RWPE2 (cell line): ENCODE results near the gene NR2F1.

ENCODE experiments used
- ATAC-seq: fragments of 200-7000 bp; cut with Tn5 transposase; 3 replicates; pipeline ENCODE4 v1.9.1; 2021; ENCODE audit warnings: low read depth
- DNase-seq: peaks from one replicate; pipeline ENCODE4 v3.0.0-alpha.2; 2020; ENCODE audit warnings: low spot score
- H3K27ac ChIP-seq: fragments of 450-650 bp; 2 replicates; pipeline ENCODE4 v1.5.1; 2017; ENCODE audit warnings: mild to moderate bottlenecking; ENCODE audit not compliant: poor library complexity, severe bottlenecking
- H3K27me3 ChIP-seq: fragments of 250-450 bp; sonication (Bioruptor Pico); 2 replicates; pipeline ENCODE4 v1.5.1; 2021; ENCODE audit warnings: mild to moderate bottlenecking, moderate library complexity; ENCODE audit not compliant: insufficient read depth, poor library complexity, severe bottlenecking
- H3K36me3 ChIP-seq: fragments of 250-450 bp; sonication (Bioruptor Pico); 2 replicates; pipeline ENCODE4 v1.5.1; 2020; ENCODE audit warnings: low read depth, mild to moderate bottlenecking, moderate library complexity
- H3K4me1 ChIP-seq: fragments of 250-450 bp; sonication (Bioruptor Pico); 2 replicates; pipeline ENCODE4 v1.5.1; 2021; ENCODE audit warnings: mild to moderate bottlenecking, moderate library complexity; ENCODE audit not compliant: insufficient read depth, poor library complexity, severe bottlenecking
- H3K4me3 ChIP-seq: fragments of 250-450 bp; sonication (Bioruptor Pico); 2 replicates; pipeline ENCODE4 v1.5.1; 2021; ENCODE audit warnings: mild to moderate bottlenecking, moderate library complexity; ENCODE audit not compliant: severe bottlenecking
- H3K9me3 ChIP-seq: fragments of 250-450 bp; sonication (Bioruptor Pico); 2 replicates; pipeline ENCODE4 v1.5.1; 2021; ENCODE audit warnings: mild to moderate bottlenecking, moderate library complexity; ENCODE audit not compliant: severe bottlenecking
- TF ChIP-seq, protein P1 (sequence below): fragments of 450-650 bp; IDR thresholded peaks from one replicate; pipeline ENCODE4 v1.5.1; 2017; ENCODE audit warnings: mild to moderate bottlenecking, moderate library complexity; ENCODE audit not compliant: poor library complexity, severe bottlenecking

Gene NR2F1

DNA sequence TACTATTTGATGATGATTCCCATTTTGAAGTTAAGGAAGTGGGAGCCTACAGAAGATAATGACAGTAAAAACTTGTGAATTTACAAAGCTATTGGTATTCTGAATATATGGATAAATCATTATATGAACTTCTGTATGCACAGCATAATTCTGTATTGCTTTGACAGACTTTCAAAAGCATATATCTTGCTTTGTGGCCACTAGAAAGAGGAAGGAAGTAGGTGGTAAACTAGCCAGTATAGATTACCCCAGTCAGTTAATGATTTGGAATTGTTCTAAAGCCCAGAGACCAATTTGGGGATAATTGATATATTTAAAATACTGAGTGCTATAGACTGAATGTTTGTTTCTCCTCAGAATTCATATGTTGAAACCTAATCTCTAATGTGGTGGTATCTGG is 53.0 kb downstream of the NR2F1 start:
- DNase-seq = no peak
- Histone ChIP-seq H3K27me3 (no peaks in the 10 kb centered on the region), H3K9me3 (no peaks in the 10 kb centered on the region), H3K36me3 (no peaks in the 10 kb centered on the region), H3K4me3 (no peak overlapping the region), H3K27ac (no peak overlapping the region), H3K4me1 (no peaks in the 10 kb centered on the region)
- TF ChIP-seq, protein P1, sequence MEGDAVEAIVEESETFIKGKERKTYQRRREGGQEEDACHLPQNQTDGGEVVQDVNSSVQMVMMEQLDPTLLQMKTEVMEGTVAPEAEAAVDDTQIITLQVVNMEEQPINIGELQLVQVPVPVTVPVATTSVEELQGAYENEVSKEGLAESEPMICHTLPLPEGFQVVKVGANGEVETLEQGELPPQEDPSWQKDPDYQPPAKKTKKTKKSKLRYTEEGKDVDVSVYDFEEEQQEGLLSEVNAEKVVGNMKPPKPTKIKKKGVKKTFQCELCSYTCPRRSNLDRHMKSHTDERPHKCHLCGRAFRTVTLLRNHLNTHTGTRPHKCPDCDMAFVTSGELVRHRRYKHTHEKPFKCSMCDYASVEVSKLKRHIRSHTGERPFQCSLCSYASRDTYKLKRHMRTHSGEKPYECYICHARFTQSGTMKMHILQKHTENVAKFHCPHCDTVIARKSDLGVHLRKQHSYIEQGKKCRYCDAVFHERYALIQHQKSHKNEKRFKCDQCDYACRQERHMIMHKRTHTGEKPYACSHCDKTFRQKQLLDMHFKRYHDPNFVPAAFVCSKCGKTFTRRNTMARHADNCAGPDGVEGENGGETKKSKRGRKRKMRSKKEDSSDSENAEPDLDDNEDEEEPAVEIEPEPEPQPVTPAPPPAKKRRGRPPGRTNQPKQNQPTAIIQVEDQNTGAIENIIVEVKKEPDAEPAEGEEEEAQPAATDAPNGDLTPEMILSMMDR = no peak
- ATAC-seq = no peak

DNA sequence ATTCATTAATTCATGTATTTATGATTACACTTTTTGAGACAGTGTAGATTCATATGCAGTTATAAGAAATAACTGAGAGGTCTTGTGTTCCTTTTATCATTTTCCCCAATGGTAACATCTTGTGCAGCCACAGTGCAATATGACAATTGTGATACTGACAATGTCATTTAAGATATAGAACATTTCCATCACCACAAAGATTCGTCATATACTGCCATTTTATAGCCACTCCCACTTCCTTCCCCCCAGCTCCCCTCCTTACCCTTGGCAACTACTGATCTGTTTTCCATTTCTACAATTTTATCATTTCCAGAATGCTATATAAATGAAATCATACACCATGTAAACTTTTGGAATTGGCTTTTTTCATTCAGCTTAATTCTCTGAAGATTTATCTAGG is 53.8 kb downstream of the NR2F1 start:
- Histone ChIP-seq H3K36me3 (no peaks in the 10 kb centered on the region), H3K27ac (no peak overlapping the region), H3K4me3 (no peak overlapping the region), H3K27me3 (no peaks in the 10 kb centered on the region), H3K4me1 (no peaks in the 10 kb centered on the region), H3K9me3 (no peaks in the 10 kb centered on the region)
- ATAC-seq (no peak), DNase-seq (no peak)
- TF ChIP-seq, protein P1 = no peak

DNA sequence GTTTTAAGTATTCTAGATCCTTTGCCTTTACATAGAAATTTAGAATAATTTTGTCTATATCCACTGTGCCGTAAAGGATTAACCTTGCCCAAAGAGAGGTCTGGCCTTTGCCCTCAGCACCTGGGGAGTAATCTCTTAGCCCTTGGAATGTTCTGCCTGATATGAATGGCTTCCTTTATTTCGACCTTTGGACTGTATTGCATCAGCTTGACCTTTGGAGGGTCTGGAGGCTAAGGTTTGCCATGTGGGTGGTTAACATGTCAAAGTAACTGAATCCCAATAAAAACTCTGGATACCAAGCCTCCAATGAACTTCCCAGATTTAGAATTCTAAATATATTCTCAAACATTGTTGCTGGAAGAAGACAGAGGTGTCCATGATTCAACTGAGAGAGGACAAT is 54.7 kb downstream of the NR2F1 start:
- Histone ChIP-seq H3K4me3 (no peak overlapping the region), H3K9me3 (no peaks in the 10 kb centered on the region), H3K27ac (no peak overlapping the region), H3K36me3 (no peaks in the 10 kb centered on the region), H3K4me1 (no peaks in the 10 kb centered on the region), H3K27me3 (no peaks in the 10 kb centered on the region)
- TF ChIP-seq, protein P1 = no peak
- no peak for ATAC-seq
- DNase-seq = no peak

DNA sequence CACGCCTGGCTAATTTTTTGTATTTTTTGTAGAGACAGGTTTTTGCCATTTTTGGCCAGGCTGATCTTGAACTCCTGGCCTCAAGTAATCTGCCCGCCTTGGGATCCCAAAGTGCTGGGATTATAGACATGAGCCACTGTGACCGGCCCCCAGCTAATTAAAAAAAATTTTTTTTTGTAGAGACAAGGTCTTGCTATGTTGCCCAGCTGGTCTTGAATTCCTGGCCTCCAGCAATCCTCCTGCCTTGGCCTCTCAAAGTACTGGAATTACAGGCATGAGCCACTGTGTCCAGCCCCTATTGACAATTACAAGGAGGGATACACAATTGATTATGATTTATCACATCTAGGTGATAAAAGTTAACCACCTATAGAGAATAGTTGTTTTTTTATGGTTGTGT is 59.5 kb downstream of the NR2F1 start:
- Histone ChIP-seq H3K4me3 (no peak overlapping the region), H3K27ac (no peak overlapping the region), H3K36me3 (no peaks in the 10 kb centered on the region), H3K4me1 (no peaks in the 10 kb centered on the region), H3K9me3 (no peaks in the 10 kb centered on the region), H3K27me3 (no peaks in the 10 kb centered on the region)
- TF ChIP-seq, protein P1 = no peak
- no peak for DNase-seq
- ATAC-seq = no peak
